Large intestine (tissue), 3 donors: Measurements from ENCODE around the gene RAB8A. TPM values are rescaled to one million over a fixed set of nuclear protein-coding genes. Genes with fewer than 3 reads are reported as not detected.
"Not testable (repeated sequence)": the region's sequence is repeated elsewhere in the genome, so short reads cannot be mapped to it uniquely, and the experiment has no call there.

Experiments used
- DNase-seq, 2 donors: peaks; one replicate each; pipeline versions ENCODE4 v3.0.0 to v3.0.0-alpha.2; 2013
- H3K27ac ChIP-seq: one replicate; pipeline ENCODE4 v1.5.1; 2013; ENCODE audit warnings: low read length
- H3K27me3 ChIP-seq: 2 replicates; pipeline ENCODE4 v1.6.1; 2013; ENCODE audit warnings: low read length; ENCODE audit not compliant: control insufficient read depth, insufficient read depth
- H3K36me3 ChIP-seq: 2 replicates; pipeline ENCODE4 v1.6.1; 2013; ENCODE audit warnings: low read length; ENCODE audit not compliant: control insufficient read depth, insufficient read depth
- H3K4me1 ChIP-seq: one replicate; pipeline ENCODE4 v1.6.1; 2013; ENCODE audit warnings: low read length; ENCODE audit not compliant: control insufficient read depth, insufficient read depth
- H3K4me3 ChIP-seq: one replicate; pipeline ENCODE4 v1.5.1; 2013; ENCODE audit warnings: low read length
- H3K9me3 ChIP-seq: one replicate; pipeline ENCODE4 v1.6.1; 2013; ENCODE audit warnings: mild to moderate bottlenecking, low read depth, low read length, moderate library complexity; ENCODE audit not compliant: control insufficient read depth
- WGBS: methylation state at CpG from one replicate; pipeline ENCODE4 v1.1.5; 2013; ENCODE audit warnings: low lambda C conversion rate; ENCODE audit not compliant: insufficient coverage; 5-methylcytosine and 5-hydroxymethylcytosine counted together
- polyA plus RNA-seq: library from polyadenylated mRNA; unstranded; fragments of 120-200 nt; gene quantifications from one replicate; pipeline ENCODE4 v1.2.1, GENCODE V29; 2013

The RAB8A gene
- polyA plus RNA-seq, 1 donor = 74.1 TPM

GRCh38 chr19:16077984-16078758 lies 33.5 kb upstream of the RAB8A start:
- H3K27ac ChIP-seq = peak overlapping the region; percentile 79
- peak overlapping the region; percentile 76 for H3K4me3 ChIP-seq
- DNase-seq = peak in 1 of 2 donors; percentile 43
- peaks cover 23% of the 10 kb centered on the region for H3K4me1 ChIP-seq
- H3K36me3 ChIP-seq = peaks cover 26% of the 10 kb centered on the region
- H3K9me3 ChIP-seq = no peaks in the 10 kb centered on the region
- H3K27me3 ChIP-seq = no peaks in the 10 kb centered on the region
- 61% methylated on average over 2 of the region's 16 CpGs for WGBS

DNA sequence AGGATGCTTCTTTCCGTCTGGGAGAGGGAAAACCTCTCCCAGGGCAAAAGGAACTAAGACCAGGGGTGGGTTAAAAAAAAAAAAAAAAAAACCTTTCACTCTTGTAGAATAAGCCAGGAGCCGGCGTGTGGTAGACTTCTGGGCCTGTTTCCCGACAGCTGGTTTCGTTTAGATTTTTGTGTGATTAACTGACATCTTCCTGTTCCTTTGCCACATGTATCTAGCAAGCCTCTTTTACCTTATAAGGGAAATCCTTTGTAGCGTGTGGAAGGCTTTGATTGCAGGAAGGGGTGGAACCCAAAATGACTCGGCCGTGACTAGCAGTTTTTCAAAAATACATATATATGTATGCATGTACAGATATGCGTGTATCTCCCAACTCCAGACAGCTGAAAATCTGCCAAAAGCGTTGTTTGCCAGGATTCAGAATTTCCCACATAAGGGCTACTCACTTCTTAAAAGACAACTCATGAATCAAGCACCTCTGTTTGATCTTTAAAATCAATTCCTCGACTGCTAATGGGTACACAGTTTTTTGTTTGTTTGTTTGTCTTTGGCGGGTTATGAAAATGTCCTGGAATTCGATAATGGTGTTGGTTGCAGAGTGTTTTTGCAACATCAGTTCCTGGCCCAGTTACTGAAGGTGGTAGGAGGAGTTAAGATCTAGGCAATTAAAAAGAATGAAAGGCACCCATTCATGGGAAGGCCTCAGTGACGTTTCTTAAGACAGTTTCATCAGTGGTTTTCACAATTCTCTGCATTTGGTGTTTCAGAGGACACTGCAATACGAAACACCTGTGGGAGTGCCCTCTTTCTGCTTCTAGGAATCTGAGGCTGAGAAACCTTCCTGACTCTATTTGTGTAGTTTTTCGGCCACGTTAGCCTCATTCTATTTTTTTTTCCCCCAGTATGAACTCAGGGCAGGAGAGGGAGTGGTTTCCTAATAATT lies 32.7 kb upstream of the RAB8A start:
- H3K36me3 ChIP-seq = peaks cover 35% of the 10 kb centered on the region
- WGBS = 40% methylated on average over 1 of the region's 17 CpGs
- DNase-seq = peak; percentile 76 to 84
- no peaks in the 10 kb centered on the region for H3K27me3 ChIP-seq
- H3K27ac ChIP-seq = peak overlapping the region; percentile 79
- H3K4me1 ChIP-seq = peaks cover 23% of the 10 kb centered on the region
- no peaks in the 10 kb centered on the region for H3K9me3 ChIP-seq
- peak overlapping the region; percentile 76 for H3K4me3 ChIP-seq

- Histone ChIP-seq H3K36me3 (peaks cover 77% of the 10 kb centered on the region), H3K27ac (no peak overlapping the region), H3K4me3 (no peak overlapping the region), H3K9me3 (no peaks in the 10 kb centered on the region), H3K27me3 (no peaks in the 10 kb centered on the region), H3K4me1 (peaks cover 22% of the 10 kb centered on the region)
- no peak for DNase-seq
- WGBS = no CpG with 5 or more reads among the region's 11 CpGs
Measured at GRCh38 chr19:16084067-16084685, 27.5 kb upstream of the RAB8A start.

DNA sequence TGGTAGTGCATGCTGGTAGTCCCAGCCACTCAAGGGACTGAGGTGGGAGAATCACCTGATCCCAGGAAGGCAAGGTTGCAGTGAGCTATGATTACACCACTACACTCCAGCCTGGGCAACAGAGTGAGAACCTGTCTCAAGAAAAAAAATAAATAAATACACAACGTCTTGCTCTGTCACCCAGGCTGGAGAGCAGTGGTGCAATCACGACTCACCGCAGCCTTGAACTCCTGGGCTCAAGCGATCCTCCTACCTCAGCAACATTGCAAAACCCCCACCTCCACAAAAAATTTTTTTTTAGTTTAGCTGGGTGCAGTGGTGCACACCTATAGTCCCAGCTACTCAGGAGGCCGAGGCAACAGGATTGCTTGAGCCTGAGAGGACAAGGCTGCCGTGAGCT lies 26.6 kb upstream of the RAB8A start:
- Histone ChIP-seq H3K27me3 (no peaks in the 10 kb centered on the region), H3K27ac (no peak overlapping the region), H3K4me1 (peaks cover 28% of the 10 kb centered on the region), H3K9me3 (no peaks in the 10 kb centered on the region), H3K36me3 (peaks cover 82% of the 10 kb centered on the region), H3K4me3 (no peak overlapping the region)
- no peak for DNase-seq
- no CpG with 5 or more reads among the region's 6 CpGs for WGBS

DNA sequence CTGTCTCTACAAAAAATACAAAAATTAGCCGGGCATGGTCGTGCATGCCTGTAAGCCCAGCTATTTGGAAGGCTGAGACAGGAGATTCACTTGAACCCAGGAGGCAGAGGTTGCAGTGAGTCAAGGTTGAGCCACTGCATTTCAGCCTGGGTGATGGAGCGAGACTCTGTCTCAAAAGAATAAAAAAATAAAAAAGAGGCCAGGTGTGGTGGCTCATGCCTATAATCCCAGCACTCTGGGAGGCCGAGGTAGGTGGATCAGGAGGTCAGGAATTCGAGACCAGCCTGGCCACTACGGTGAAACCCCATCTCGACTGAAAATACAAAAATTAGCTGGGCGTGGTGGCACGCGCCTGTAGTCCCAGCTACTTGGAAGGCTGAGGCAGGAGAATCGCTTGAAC lies 24.3 kb upstream of the RAB8A start:
- 100% methylated on average over 1 of the region's 11 CpGs for WGBS
- Histone ChIP-seq H3K36me3 (peaks cover 88% of the 10 kb centered on the region), H3K4me1 (peaks cover 31% of the 10 kb centered on the region), H3K27ac (peak overlapping the region; percentile 85)
- not testable (repeated sequence) for H3K4me3 ChIP-seq, H3K27me3 ChIP-seq, H3K9me3 ChIP-seq, DNase-seq

DNA sequence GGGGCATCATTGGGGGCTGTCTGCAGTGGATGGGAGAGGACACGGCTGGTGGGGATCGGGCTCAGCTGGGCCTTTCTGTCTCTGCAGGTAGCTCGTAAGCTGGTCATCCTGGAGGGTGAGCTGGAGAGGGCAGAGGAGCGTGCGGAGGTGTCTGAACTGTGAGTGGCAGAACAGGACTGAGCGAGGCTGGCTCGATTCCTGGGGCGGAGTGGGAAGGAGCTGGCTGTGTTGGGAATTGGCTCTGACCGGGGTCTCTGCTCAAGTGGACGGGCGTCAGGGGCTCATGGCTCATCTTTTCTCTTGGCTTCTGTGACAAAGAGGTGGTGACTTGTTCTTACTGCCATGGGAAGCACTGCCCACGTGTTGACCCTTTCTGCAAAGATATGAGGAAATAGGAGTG lies 23.7 kb upstream of the RAB8A start:
- peaks cover 31% of the 10 kb centered on the region for H3K4me1 ChIP-seq

DNA sequence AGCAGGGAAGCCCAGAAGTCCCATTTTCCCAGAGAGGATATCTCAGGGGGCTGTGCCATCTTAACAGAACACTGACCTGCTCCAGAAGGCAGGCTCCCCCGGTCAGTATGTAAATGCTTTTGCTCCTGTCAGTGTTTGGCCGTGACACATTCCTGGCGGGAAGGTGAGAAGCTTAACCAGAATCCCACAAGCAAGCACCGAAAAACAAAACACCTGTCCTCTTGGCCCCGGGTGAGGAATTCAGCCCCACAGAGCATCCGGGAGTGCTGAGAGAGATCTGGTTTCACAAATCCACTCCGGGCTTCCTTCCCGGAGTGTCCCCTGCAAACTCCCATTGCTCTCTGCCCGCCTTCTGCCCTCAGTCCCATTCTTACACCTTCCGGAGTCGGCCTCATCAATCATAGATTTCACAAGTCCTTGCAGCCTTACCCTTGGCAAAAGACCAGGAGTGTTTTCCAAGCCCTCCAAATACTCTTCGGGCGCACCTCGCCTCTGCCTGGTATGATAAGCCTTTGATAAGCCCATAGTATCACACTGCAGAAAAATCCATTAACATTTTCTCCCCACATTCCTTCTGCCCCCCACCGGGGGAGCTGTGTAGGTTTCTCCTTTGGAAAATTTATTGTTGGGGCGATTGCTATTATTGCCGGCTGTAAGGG lies 23.2 kb upstream of the RAB8A start:
- DNase-seq = peak; percentile 64 to 87
- Histone ChIP-seq H3K36me3 (peaks cover 87% of the 10 kb centered on the region), H3K4me1 (peaks cover 31% of the 10 kb centered on the region), H3K4me3 (no peak overlapping the region), H3K27me3 (no peaks in the 10 kb centered on the region), H3K27ac (peak overlapping the region; percentile 85), H3K9me3 (no peaks in the 10 kb centered on the region)
- WGBS = no CpG with 5 or more reads among the region's 17 CpGs

More for the DNA sequence above, 23.7 kb upstream of the RAB8A start:
- H3K27ac ChIP-seq = peak overlapping the region; percentile 85
- no peaks in the 10 kb centered on the region for H3K27me3 ChIP-seq
- no peak overlapping the region for H3K4me3 ChIP-seq
- no CpG with 5 or more reads among the region's 12 CpGs for WGBS
- H3K9me3 ChIP-seq = no peaks in the 10 kb centered on the region
- DNase-seq = no peak
- H3K36me3 ChIP-seq = peaks cover 87% of the 10 kb centered on the region

DNA sequence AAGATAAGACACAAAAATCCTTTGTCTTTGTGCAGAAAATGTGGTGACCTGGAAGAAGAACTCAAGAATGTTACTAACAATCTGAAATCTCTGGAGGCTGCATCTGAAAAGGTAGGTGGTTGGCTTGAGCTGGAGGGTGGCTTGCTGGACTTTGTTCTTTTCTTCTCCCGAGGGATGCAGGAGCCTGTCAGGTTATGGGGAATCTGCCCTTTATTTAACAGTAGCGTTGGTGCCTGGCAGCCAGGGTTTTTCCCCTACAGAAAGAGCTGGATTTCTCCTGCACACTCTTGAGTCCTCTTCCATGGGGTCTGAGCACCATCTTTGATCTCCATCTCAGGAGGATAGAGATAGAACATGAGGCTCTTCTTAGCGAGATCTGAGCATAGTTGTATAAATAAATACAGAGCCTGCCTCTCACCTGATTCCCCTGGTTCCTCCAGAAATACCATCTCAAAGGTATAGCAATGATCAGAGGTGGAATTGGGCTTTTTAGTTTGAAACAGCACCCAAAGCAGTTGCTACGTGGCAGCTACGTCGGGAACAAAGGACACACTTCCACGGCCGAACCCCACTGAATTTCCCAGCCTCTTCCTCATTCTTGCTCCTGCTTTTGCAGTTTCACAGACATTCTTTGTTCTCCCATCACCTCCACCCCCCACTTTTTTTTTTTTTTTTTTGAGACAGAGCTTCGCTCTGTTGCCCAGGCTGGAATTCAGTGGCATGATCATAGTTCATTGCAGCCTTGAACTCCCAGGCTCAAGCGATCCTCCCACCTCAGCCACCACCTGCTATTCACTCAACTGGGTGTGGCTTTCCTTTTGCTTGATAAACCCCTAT lies 22.5 kb upstream of the RAB8A start:
- peak; percentile 70 to 83 for DNase-seq
- Histone ChIP-seq H3K4me3 (no peak overlapping the region), H3K27me3 (no peaks in the 10 kb centered on the region), H3K9me3 (no peaks in the 10 kb centered on the region), H3K27ac (peak overlapping the region; percentile 85), H3K4me1 (peaks cover 31% of the 10 kb centered on the region), H3K36me3 (peaks cover 87% of the 10 kb centered on the region)
- WGBS = 20% methylated on average over 2 of the region's 10 CpGs
